Fibroblast of mammary gland (primary cell): ENCODE measurements around the gene ATP6V0E1.
"Not testable (repeated sequence)": the region's sequence is repeated elsewhere in the genome, so short reads cannot be mapped to it uniquely, and the experiment has no call there.

Experiments used
- DNase-seq: peaks from one replicate; pipeline ENCODE4 v3.0.0-alpha.2; 2010; ENCODE audit warnings: low read depth
- H3K4me3 ChIP-seq: 2 replicates; pipeline ENCODE4 v1.5.1; 2011; ENCODE audit warnings: low read depth, mild to moderate bottlenecking, low read length, moderate library complexity; ENCODE audit not compliant: control insufficient read depth
- TF ChIP-seq, protein P1 (sequence below): conservative IDR thresholded peaks from 2 replicates; pipeline ENCODE4 v1.5.1; 2011; ENCODE audit warnings: low read depth, low read length, inconsistent platforms; ENCODE audit not compliant: control insufficient read depth, insufficient read depth

The ATP6V0E1 gene

DNA sequence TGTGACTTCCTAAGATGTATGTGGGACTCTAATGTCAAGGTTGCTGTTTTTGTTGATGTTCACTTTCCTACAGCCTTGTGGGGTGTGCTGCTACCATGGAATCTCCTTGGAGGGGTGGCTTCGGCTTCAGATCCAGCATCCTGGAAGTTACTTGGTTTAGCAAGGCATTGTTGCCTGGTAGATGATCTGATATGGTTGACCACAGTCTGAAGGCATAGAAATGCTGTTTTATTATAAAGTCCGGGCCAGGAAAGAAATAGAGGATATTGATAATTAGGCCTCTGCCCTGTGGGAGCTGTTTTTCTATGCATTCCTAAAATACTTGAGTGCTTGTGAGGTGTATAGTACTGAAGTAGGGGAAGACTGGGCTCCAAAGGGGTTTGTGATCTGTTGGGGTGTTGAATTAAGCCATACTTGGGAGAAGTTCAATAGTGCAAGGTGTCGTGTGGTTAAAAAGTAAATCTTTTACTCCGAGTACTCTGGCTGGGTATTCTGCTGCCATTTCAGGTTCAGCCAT lies 45.3 kb downstream of the ATP6V0E1 start:
- no peak overlapping the region for H3K4me3 ChIP-seq
- no peak for DNase-seq
- TF ChIP-seq, protein P1, sequence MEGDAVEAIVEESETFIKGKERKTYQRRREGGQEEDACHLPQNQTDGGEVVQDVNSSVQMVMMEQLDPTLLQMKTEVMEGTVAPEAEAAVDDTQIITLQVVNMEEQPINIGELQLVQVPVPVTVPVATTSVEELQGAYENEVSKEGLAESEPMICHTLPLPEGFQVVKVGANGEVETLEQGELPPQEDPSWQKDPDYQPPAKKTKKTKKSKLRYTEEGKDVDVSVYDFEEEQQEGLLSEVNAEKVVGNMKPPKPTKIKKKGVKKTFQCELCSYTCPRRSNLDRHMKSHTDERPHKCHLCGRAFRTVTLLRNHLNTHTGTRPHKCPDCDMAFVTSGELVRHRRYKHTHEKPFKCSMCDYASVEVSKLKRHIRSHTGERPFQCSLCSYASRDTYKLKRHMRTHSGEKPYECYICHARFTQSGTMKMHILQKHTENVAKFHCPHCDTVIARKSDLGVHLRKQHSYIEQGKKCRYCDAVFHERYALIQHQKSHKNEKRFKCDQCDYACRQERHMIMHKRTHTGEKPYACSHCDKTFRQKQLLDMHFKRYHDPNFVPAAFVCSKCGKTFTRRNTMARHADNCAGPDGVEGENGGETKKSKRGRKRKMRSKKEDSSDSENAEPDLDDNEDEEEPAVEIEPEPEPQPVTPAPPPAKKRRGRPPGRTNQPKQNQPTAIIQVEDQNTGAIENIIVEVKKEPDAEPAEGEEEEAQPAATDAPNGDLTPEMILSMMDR: no peak

- DNase-seq: no peak
These were observed 45.9 kb downstream of the ATP6V0E1 start for GRCh38 chr5:173029499-173029921.

DNA sequence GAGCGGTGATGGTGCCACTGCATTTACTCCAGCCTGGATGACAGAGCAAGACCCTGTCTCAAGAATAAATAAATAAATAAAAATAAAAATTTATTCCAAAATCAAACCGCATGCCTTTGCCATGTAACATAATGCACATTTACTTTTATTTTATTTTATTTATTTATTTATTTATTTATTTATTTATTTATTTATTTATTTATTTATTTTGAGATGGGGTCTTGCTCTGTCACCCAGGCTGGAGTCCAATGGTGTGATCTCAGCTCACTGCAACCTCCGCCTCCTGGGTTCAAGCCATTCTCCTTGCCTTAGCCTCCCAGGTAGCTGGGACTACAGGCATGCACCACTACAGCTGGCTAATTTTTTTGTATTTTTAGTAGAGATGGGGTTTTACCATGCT lies 48.5 kb downstream of the ATP6V0E1 start:
- DNase-seq, H3K4me3 ChIP-seq: not testable (repeated sequence)

More at GRCh38 chr5:173029499-173029921, 45.9 kb downstream of the ATP6V0E1 start:
- H3K4me3 ChIP-seq: no peak overlapping the region
- TF ChIP-seq, protein P1: no peak

- TF ChIP-seq, protein P1: no peak
These were observed 49.2 kb downstream of the ATP6V0E1 start for GRCh38 chr5:173032730-173033129.

DNA sequence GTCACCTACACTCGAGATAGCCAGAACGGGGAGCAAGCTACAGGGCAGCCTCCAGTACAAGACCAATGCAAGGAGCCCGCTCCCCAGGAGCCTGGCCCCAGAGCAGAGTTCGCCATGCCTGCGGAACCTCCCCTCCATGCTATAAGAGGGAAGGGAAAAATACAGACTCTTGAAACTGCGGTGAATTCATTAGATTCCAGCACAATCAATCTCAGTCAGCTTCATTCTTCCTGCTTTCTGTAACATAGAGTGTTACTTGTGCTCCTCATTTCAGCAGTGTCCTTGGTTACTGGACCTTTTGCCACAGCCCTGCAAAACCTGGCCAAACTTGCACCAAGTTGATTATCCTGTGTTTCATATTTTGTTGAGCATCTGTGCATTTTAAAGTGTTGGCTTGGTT lies 50.4 kb downstream of the ATP6V0E1 start:
- no peak for DNase-seq
- H3K4me3 ChIP-seq: no peak overlapping the region
- TF ChIP-seq, protein P1: no peak

More at GRCh38 chr5:173032730-173033129, 49.2 kb downstream of the ATP6V0E1 start:
- DNase-seq: no peak
- no peak overlapping the region for H3K4me3 ChIP-seq

DNA sequence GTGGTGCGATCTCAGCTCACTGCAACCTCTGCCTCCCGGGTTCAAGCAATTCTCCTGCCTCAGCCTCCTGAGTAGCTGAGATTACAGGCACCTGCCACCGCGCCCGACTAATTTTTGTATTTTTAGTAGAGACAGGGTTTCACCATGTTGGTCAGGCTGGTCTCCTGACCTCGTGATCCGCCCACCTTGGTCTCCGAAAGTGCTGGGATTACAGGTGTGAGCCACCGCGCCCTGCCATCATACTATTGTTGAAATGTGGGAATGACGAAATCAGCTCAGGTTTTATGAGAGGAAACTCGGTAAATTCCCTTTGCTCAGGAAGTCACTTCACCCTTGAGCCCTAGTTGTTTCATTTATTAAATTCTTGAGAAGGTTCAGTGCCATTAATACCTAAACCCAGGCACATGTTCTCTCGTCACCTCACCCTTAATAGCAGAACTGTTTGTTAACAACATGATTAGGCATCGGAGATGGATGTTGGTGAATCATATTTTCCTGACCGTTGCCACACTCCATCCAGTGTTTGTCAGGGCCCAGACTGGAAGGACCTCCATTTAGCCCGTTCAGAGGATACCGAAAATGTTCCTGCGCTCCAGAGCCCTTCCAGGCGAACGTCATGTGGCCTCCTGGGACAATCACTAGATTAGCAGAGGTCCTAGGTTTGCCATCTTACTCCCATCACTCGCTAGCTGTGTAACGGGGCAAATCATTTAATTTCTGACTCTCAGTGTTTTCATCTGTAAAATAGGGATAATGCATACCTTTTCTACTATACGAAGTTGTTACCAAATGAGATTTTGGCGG lies 52.5 kb downstream of the ATP6V0E1 start:
- DNase-seq: no peak
- H3K4me3 ChIP-seq: no peak overlapping the region

GRCh38 chr5:173039188-173039587 lies 55.6 kb downstream of the ATP6V0E1 start:
- no peak overlapping the region for H3K4me3 ChIP-seq
- DNase-seq: no peak
- TF ChIP-seq, protein P1: no peak

More for the DNA sequence above, 52.5 kb downstream of the ATP6V0E1 start:
- TF ChIP-seq, protein P1: no peak
